ENCODE data around the gene FHAD1.

- TF ChIP-seq, protein P1, sequence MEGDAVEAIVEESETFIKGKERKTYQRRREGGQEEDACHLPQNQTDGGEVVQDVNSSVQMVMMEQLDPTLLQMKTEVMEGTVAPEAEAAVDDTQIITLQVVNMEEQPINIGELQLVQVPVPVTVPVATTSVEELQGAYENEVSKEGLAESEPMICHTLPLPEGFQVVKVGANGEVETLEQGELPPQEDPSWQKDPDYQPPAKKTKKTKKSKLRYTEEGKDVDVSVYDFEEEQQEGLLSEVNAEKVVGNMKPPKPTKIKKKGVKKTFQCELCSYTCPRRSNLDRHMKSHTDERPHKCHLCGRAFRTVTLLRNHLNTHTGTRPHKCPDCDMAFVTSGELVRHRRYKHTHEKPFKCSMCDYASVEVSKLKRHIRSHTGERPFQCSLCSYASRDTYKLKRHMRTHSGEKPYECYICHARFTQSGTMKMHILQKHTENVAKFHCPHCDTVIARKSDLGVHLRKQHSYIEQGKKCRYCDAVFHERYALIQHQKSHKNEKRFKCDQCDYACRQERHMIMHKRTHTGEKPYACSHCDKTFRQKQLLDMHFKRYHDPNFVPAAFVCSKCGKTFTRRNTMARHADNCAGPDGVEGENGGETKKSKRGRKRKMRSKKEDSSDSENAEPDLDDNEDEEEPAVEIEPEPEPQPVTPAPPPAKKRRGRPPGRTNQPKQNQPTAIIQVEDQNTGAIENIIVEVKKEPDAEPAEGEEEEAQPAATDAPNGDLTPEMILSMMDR (IDR thresholded peaks at IDR 0.05; ENCODE audit: low read depth, low read length), result no peak
- TF ChIP-seq EZH2phosphoT487 (IDR thresholded peaks at IDR 0.05; ENCODE audit: low read depth), result no peak
These were observed 84.2 kb downstream of the FHAD1 start for GRCh38 chr1:15331180-15331579.
